Activated T-cell treated with anti-CD3 and anti-CD28 coated beads, Interleukin-2, amount 50 U/mL, for 24 hours (primary cell): Measurements from ENCODE around the gene CINP.
"Not testable (repeated sequence)": the region's sequence is repeated elsewhere in the genome, so short reads cannot be mapped to it uniquely, and the experiment has no call there.

Source experiments
- DNase-seq: peaks from one replicate; pipeline ENCODE4 v3.0.0-alpha.2; 2020
- H3K27ac Mint-ChIP-seq: 2 replicates; pipeline ENCODE4 v1.8.0; 2020; ENCODE audit warnings: mild to moderate bottlenecking, mixed read lengths
- H3K27me3 Mint-ChIP-seq: 2 replicates; pipeline ENCODE4 v1.8.0; 2020; ENCODE audit warnings: mixed read lengths
- H3K36me3 Mint-ChIP-seq: 2 replicates; pipeline ENCODE4 v1.8.0; 2020; ENCODE audit warnings: low read depth, mixed read lengths
- H3K4me1 Mint-ChIP-seq: 2 replicates; pipeline ENCODE4 v1.8.0; 2020; ENCODE audit warnings: low read depth, mixed read lengths
- H3K4me3 Mint-ChIP-seq: 2 replicates; pipeline ENCODE4 v1.8.0; 2020; ENCODE audit warnings: mild to moderate bottlenecking, moderate library complexity, mixed read lengths
- H3K9me3 Mint-ChIP-seq: 2 replicates; pipeline ENCODE4 v1.8.0; 2020; ENCODE audit warnings: mixed read lengths

Gene CINP

GRCh38 chr14:102371361-102371760 is 8.7 kb upstream of the CINP start:
- no peaks in the 10 kb centered on the region for H3K9me3 Mint-ChIP-seq
- no peak overlapping the region for H3K4me3 Mint-ChIP-seq
- no peak for DNase-seq
- H3K27me3 Mint-ChIP-seq: no peaks in the 10 kb centered on the region
- peaks cover 59% of the 10 kb centered on the region for H3K4me1 Mint-ChIP-seq
- peaks cover 2% of the 10 kb centered on the region for H3K36me3 Mint-ChIP-seq
- H3K27ac Mint-ChIP-seq: no peak overlapping the region

- Mint-ChIP-seq H3K36me3 (peaks cover 2% of the 10 kb centered on the region), H3K9me3 (no peaks in the 10 kb centered on the region), H3K27ac (peak overlapping the region; percentile 23), H3K4me1 (peaks cover 51% of the 10 kb centered on the region), H3K27me3 (no peaks in the 10 kb centered on the region), H3K4me3 (no peak overlapping the region)
- no peak for DNase-seq
Observed at GRCh38 chr14:102370305-102370809, 7.7 kb upstream of the CINP start.

GRCh38 chr14:102363182-102363943 is 673 bp upstream of the CINP start:
- Mint-ChIP-seq H3K27me3 (no peaks in the 10 kb centered on the region), H3K36me3 (peaks cover 35% of the 10 kb centered on the region), H3K27ac (peak overlapping the region; percentile 89), H3K9me3 (no peaks in the 10 kb centered on the region), H3K4me3 (no peak overlapping the region), H3K4me1 (peaks cover 49% of the 10 kb centered on the region)
- DNase-seq: no peak

- H3K4me3 Mint-ChIP-seq: no peak overlapping the region
- DNase-seq: peak; percentile 61
Observed at GRCh38 chr14:102362084-102362483, 606 bp downstream of the CINP start.

GRCh38 chr14:102360388-102360787 is 2.3 kb downstream of the CINP start:
- DNase-seq: no peak
- H3K9me3 Mint-ChIP-seq: no peaks in the 10 kb centered on the region
- peaks cover 36% of the 10 kb centered on the region for H3K4me1 Mint-ChIP-seq
- no peak overlapping the region for H3K4me3 Mint-ChIP-seq
- H3K27me3 Mint-ChIP-seq: no peaks in the 10 kb centered on the region
- H3K27ac Mint-ChIP-seq: peak overlapping the region; percentile 85
- peaks cover 65% of the 10 kb centered on the region for H3K36me3 Mint-ChIP-seq

More at GRCh38 chr14:102362084-102362483, 606 bp downstream of the CINP start:
- Mint-ChIP-seq H3K9me3 (no peaks in the 10 kb centered on the region), H3K27ac (peak overlapping the region; percentile 99), H3K27me3 (no peaks in the 10 kb centered on the region), H3K4me1 (peaks cover 37% of the 10 kb centered on the region), H3K36me3 (peaks cover 48% of the 10 kb centered on the region)

- no peaks in the 10 kb centered on the region for H3K9me3 Mint-ChIP-seq
- H3K4me3 Mint-ChIP-seq: no peak overlapping the region
- H3K27ac Mint-ChIP-seq: no peak overlapping the region
- no peak for DNase-seq
- no peaks in the 10 kb centered on the region for H3K27me3 Mint-ChIP-seq
- peaks cover 36% of the 10 kb centered on the region for H3K4me1 Mint-ChIP-seq
- H3K36me3 Mint-ChIP-seq: peaks cover 75% of the 10 kb centered on the region
Observed at GRCh38 chr14:102359341-102359740, 3.3 kb downstream of the CINP start.

- no peak for DNase-seq
- Mint-ChIP-seq H3K36me3 (peaks cover 90% of the 10 kb centered on the region), H3K27me3 (no peaks in the 10 kb centered on the region), H3K4me3 (no peak overlapping the region), H3K27ac (no peak overlapping the region), H3K9me3 (no peaks in the 10 kb centered on the region), H3K4me1 (peaks cover 26% of the 10 kb centered on the region)
Observed at GRCh38 chr14:102356280-102356679, 6.4 kb downstream of the CINP start.

GRCh38 chr14:102353126-102353619 is 9.5 kb downstream of the CINP start:
- Mint-ChIP-seq H3K36me3 (peaks cover 92% of the 10 kb centered on the region), H3K4me1 (peaks cover 10% of the 10 kb centered on the region), H3K4me3 (no peak overlapping the region), H3K9me3 (no peaks in the 10 kb centered on the region), H3K27me3 (no peaks in the 10 kb centered on the region), H3K27ac (no peak overlapping the region)
- no peak for DNase-seq

GRCh38 chr14:102352213-102352612 is 10.5 kb downstream of the CINP start:
- H3K27ac Mint-ChIP-seq: peak overlapping the region; percentile 50
- peaks cover 10% of the 10 kb centered on the region for H3K4me1 Mint-ChIP-seq
- peaks cover 92% of the 10 kb centered on the region for H3K36me3 Mint-ChIP-seq
- H3K9me3 Mint-ChIP-seq: no peaks in the 10 kb centered on the region
- no peak overlapping the region for H3K4me3 Mint-ChIP-seq
- no peaks in the 10 kb centered on the region for H3K27me3 Mint-ChIP-seq
- DNase-seq: no peak

- H3K27me3 Mint-ChIP-seq: not testable (repeated sequence)
Observed at GRCh38 chr14:102351593-102351992, 11.1 kb downstream of the CINP start.

GRCh38 chr14:102351023-102351422 is 11.7 kb downstream of the CINP start:
- DNase-seq: no peak
- peaks cover 87% of the 10 kb centered on the region for H3K36me3 Mint-ChIP-seq
- peak overlapping the region; percentile 29 for H3K27ac Mint-ChIP-seq
- no peaks in the 10 kb centered on the region for H3K27me3 Mint-ChIP-seq
- H3K4me3 Mint-ChIP-seq: no peak overlapping the region
- no peaks in the 10 kb centered on the region for H3K9me3 Mint-ChIP-seq
- peaks cover 7% of the 10 kb centered on the region for H3K4me1 Mint-ChIP-seq

More at GRCh38 chr14:102351593-102351992, 11.1 kb downstream of the CINP start:
- not testable (repeated sequence) for H3K4me1 Mint-ChIP-seq, H3K9me3 Mint-ChIP-seq, H3K27ac Mint-ChIP-seq, DNase-seq, H3K4me3 Mint-ChIP-seq
- peaks cover 92% of the 10 kb centered on the region for H3K36me3 Mint-ChIP-seq

- H3K9me3 Mint-ChIP-seq: no peaks in the 10 kb centered on the region
- no peak overlapping the region for H3K27ac Mint-ChIP-seq
Observed at GRCh38 chr14:102348376-102348775, 14.3 kb downstream of the CINP start.

GRCh38 chr14:102346645-102347044 is 16.0 kb downstream of the CINP start:
- H3K27me3 Mint-ChIP-seq: no peaks in the 10 kb centered on the region
- no peak overlapping the region for H3K4me3 Mint-ChIP-seq
- no peaks in the 10 kb centered on the region for H3K9me3 Mint-ChIP-seq
- peaks cover 88% of the 10 kb centered on the region for H3K36me3 Mint-ChIP-seq
- no peaks in the 10 kb centered on the region for H3K4me1 Mint-ChIP-seq
- H3K27ac Mint-ChIP-seq: no peak overlapping the region
- DNase-seq: no peak

More at GRCh38 chr14:102348376-102348775, 14.3 kb downstream of the CINP start:
- Mint-ChIP-seq H3K4me1 (peaks cover 5% of the 10 kb centered on the region), H3K36me3 (peaks cover 88% of the 10 kb centered on the region), H3K27me3 (no peaks in the 10 kb centered on the region), H3K4me3 (no peak overlapping the region)
- DNase-seq: no peak

- no peak overlapping the region for H3K4me3 Mint-ChIP-seq
- no peaks in the 10 kb centered on the region for H3K27me3 Mint-ChIP-seq
- peaks cover 89% of the 10 kb centered on the region for H3K36me3 Mint-ChIP-seq
- H3K9me3 Mint-ChIP-seq: no peaks in the 10 kb centered on the region
- H3K27ac Mint-ChIP-seq: peak overlapping the region; percentile 24
- H3K4me1 Mint-ChIP-seq: no peaks in the 10 kb centered on the region
- no peak for DNase-seq
Observed at GRCh38 chr14:102345232-102345631, 17.5 kb downstream of the CINP start.

GRCh38 chr14:102344485-102344884 is 18.2 kb downstream of the CINP start:
- no peak overlapping the region for H3K27ac Mint-ChIP-seq
- no peaks in the 10 kb centered on the region for H3K4me1 Mint-ChIP-seq
- peaks cover 84% of the 10 kb centered on the region for H3K36me3 Mint-ChIP-seq
- no peaks in the 10 kb centered on the region for H3K27me3 Mint-ChIP-seq
- H3K9me3 Mint-ChIP-seq: no peaks in the 10 kb centered on the region
- no peak overlapping the region for H3K4me3 Mint-ChIP-seq
- no peak for DNase-seq
